Effector memory CD8-positive, alpha-beta T cell (primary cell): Measurements from ENCODE around the gene KLHDC10.
"Not testable (repeated sequence)": the region's sequence is repeated elsewhere in the genome, so short reads cannot be mapped to it uniquely, and the experiment has no call there.

ENCODE experiments used
- ATAC-seq: fragments of 150-1000 bp; cut with Tn5 transposase; replicated peaks from 2 replicates; pipeline ENCODE4 v1.10.0; 2021; ENCODE audit warnings: mild to moderate bottlenecking, moderate library complexity
- DNase-seq, 3 experiments: peaks; one replicate each; pipeline ENCODE4 v3.0.0; 2021
- H3K27ac Mint-ChIP-seq, 2 donors: one replicate each; pipeline ENCODE4 v1.8.0; 2022; ENCODE audit warnings: mild to moderate bottlenecking in 2 of 2, mixed read lengths in 2 of 2, moderate library complexity in 2 of 2
- H3K27me3 Mint-ChIP-seq, 2 donors: one replicate each; pipeline ENCODE4 v1.8.0; 2022; ENCODE audit warnings: mixed read lengths in 2 of 2
- H3K36me3 Mint-ChIP-seq: one replicate; pipeline ENCODE4 v1.8.0; 2022; ENCODE audit warnings: mild to moderate bottlenecking, moderate library complexity, mixed read lengths; ENCODE audit not compliant: insufficient read depth
- H3K4me1 Mint-ChIP-seq, 2 donors: one replicate each; pipeline ENCODE4 v1.8.0; 2022; ENCODE audit warnings: low read depth in 2 of 2, mixed read lengths in 2 of 2
- H3K4me3 Mint-ChIP-seq, 2 donors: one replicate each; pipeline ENCODE4 v1.8.0; 2022; ENCODE audit warnings: mild to moderate bottlenecking in 2 of 2, mixed read lengths in 2 of 2, moderate library complexity in 2 of 2
- H3K9me3 Mint-ChIP-seq, 2 donors: one replicate each; pipeline ENCODE4 v1.8.0; 2022; ENCODE audit warnings: mixed read lengths in 2 of 2

Gene KLHDC10

DNA sequence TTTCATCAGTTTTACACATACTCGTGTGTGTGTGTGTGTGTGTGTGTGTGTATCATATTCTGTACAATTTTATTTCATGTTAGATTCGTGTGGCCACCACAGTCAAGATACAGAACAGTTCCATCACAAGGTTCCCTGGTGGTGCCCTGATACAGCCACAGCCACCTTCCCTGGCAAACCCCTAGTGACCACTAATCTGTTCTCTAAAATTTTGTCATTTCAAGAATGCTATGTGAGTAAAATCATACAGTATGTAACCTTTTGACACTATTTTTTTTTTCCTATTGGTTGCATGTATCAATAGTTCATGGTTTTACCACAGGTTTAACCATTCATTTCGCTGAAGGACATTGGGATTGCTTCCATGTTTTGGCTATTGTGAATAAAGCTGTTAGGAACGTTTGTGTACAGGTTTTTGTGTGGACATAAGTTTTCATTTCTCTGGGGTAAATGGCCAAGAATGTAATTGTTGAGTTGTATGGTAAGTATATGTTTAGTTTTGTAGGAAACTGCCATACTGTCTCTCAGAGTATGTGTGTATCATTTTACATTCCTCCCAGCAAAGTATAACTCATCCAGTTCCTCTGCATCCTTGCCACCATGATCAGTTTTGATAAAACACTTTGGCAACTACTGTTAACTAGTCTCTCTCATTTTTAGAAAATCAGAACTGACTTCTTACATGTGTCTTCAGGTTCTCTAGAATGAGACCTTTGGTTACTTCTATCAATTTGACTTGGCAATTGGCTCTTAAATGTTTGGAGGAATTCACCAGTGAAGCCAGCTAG is 20.6 kb downstream of the KLHDC10 start:
- Mint-ChIP-seq H3K9me3 (no peaks in the 10 kb centered on the region), H3K4me3 (no peak overlapping the region), H3K27me3 (no peaks in the 10 kb centered on the region), H3K4me1 (peaks cover 14 to 33% of the 10 kb centered on the region in 2 donors), H3K27ac (peak overlapping the region in 1 of 2 donors; percentile 44), H3K36me3 (no peaks in the 10 kb centered on the region)
- DNase-seq (no peak), ATAC-seq (no peak)

DNA sequence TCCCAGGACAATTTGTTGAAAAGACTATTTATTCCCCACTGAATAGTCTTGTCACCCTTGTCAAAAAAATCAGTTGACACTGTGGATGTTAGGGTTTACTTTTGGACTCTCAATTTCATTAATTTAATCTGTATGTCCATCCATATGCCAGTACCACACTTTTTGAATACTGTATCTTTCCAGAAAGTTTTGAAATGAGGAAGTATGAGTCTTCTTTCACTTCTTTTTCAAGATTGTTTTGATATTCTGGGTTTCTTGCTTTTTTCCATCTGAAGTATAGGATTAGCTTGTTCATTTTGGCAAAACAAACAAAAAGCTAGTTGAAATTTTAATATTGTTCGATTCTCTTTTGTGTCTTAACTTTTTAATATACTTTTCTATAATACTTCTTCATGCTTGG is 21.7 kb downstream of the KLHDC10 start:
- DNase-seq (no peak), ATAC-seq (no peak)
- Mint-ChIP-seq H3K36me3 (peaks cover 4% of the 10 kb centered on the region), H3K27me3 (no peaks in the 10 kb centered on the region), H3K4me3 (no peak overlapping the region), H3K4me1 (peaks cover 14 to 31% of the 10 kb centered on the region in 2 donors), H3K27ac (no peak overlapping the region), H3K9me3 (no peaks in the 10 kb centered on the region)

DNA sequence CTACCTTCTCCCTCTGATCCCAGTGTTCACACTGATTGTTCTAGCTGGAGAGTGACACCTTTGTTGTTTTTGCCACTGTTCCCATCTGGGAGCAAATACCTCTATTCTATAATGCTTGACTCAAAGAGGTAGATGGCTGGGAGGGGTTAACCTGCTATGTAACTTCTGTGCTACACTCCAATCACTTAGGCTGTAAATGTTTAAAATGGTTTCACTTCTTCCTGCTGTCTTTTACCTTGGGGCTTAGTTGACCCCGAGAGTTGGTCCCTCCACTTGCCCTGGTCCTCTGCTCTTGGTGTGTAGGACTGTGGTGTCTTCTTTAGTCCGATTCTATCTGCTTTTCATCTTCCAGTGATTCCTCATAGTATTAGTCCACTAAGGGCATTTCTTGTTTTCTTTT is 22.3 kb downstream of the KLHDC10 start:
- Mint-ChIP-seq H3K4me1 (peaks cover 11 to 28% of the 10 kb centered on the region in 2 donors), H3K36me3 (peaks cover 6% of the 10 kb centered on the region), H3K4me3 (no peak overlapping the region), H3K27me3 (no peaks in the 10 kb centered on the region), H3K27ac (no peak overlapping the region), H3K9me3 (no peaks in the 10 kb centered on the region)
- ATAC-seq = no peak
- no peak for DNase-seq

DNA sequence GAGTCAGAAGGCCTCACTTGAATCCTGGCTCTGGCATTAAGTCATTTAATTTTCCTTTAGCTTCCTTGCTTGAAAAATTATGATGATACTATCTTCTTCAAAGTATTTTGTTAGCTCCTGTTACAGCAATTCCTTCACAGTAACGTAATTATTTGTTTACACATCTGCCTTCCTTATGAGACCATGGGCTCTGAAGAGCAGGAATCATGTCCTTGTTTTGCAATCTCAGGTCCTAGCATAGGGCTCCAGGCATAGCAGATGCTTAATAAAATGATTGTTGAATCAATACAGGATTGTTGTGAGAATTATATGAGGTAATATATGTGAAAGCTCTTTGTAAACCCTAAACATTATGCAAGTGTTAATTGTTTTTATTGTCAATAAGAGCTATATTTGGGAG is 25.5 kb downstream of the KLHDC10 start:
- H3K4me1 Mint-ChIP-seq = peaks cover 16 to 23% of the 10 kb centered on the region in 2 donors
- DNase-seq (no peak), ATAC-seq (no peak)
- H3K27me3 Mint-ChIP-seq = no peaks in the 10 kb centered on the region
- H3K4me3 Mint-ChIP-seq = no peak overlapping the region
- H3K27ac Mint-ChIP-seq = no peak overlapping the region
- no peaks in the 10 kb centered on the region for H3K9me3 Mint-ChIP-seq
- peaks cover 6% of the 10 kb centered on the region for H3K36me3 Mint-ChIP-seq

DNA sequence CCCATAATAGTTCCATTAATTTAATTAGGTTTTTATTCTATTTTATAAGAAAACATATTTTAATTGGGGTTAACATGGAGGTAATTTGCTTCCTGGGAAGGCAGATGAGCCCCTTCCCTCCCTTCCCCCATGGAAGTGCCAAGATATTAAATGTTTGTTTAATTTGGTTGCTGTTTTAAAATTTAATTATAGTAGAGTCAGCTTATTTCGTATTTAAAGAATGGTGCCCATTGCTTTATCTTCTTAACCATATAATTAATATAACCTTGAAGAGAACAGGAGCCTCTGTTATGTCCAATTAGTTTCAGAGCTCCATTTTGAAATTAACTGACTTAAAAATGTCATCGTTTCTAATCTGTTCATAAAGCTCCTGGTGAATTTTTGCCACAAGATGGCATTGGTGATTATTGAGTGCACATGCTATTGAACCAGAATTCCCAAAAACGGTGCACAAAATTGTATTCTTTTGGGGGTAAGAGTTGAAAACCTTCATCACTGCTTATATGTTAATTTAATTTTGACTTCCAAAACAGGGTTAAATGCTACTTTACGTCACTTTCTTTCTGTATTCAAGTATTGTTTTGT is 26.0 kb downstream of the KLHDC10 start:
- no peak for DNase-seq
- H3K4me3 Mint-ChIP-seq = no peak overlapping the region
- no peaks in the 10 kb centered on the region for H3K9me3 Mint-ChIP-seq
- H3K27ac Mint-ChIP-seq = peak overlapping the region in 1 of 2 donors; percentile 50
- H3K4me1 Mint-ChIP-seq = peaks cover 16 to 21% of the 10 kb centered on the region in 2 donors
- H3K27me3 Mint-ChIP-seq = no peaks in the 10 kb centered on the region
- H3K36me3 Mint-ChIP-seq = peaks cover 6% of the 10 kb centered on the region
- no peak for ATAC-seq

DNA sequence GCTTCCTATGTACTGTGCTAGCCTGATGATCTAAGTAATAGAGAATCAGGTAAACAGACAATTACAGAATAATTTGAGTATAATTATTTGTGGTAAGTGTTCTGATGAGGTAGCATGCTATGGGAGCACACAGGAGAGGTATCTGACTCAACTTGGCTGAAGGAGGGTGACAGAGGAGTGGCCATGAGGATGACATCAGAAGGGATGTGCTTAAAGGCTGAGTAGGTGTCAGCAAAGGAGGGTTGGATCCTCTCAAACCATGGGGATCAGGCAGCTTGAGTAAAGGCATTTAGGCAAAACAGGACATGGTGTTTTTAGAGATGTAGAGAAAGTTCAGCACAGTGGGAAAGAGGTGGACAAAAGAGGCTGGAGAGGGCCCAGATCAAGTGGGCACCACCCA is 29.0 kb downstream of the KLHDC10 start:
- Mint-ChIP-seq H3K9me3 (no peaks in the 10 kb centered on the region), H3K4me3 (no peak overlapping the region), H3K36me3 (peaks cover 6% of the 10 kb centered on the region), H3K4me1 (peaks cover 8 to 10% of the 10 kb centered on the region in 2 donors), H3K27ac (no peak overlapping the region), H3K27me3 (no peaks in the 10 kb centered on the region)
- DNase-seq (no peak), ATAC-seq (no peak)

DNA sequence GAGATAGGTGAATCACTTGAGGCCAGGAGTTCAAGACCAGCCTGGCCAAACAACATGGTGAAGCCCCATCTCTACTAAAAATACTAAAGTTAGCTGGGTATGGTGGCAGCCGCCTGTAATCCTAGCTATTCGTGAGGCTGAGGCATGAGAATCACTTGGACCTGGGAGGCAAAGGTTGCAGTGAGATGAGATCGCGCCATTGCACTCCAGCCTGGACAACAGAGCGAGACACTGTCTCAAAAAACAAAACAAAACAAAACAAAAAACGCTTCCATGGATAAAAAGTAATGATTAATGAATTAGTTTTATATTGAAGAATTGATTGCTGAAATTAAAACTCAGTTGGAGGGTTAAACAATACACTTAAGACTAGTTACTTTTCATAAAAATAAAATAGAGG is 32.3 kb downstream of the KLHDC10 start:
- H3K27ac Mint-ChIP-seq = no peak overlapping the region
- H3K36me3 Mint-ChIP-seq = peaks cover 3% of the 10 kb centered on the region
- DNase-seq (no peak), ATAC-seq (no peak)
- no peaks in the 10 kb centered on the region for H3K27me3 Mint-ChIP-seq
- H3K9me3 Mint-ChIP-seq = no peaks in the 10 kb centered on the region
- no peak overlapping the region for H3K4me3 Mint-ChIP-seq
- peaks cover 5 to 6% of the 10 kb centered on the region in 2 donors for H3K4me1 Mint-ChIP-seq

DNA sequence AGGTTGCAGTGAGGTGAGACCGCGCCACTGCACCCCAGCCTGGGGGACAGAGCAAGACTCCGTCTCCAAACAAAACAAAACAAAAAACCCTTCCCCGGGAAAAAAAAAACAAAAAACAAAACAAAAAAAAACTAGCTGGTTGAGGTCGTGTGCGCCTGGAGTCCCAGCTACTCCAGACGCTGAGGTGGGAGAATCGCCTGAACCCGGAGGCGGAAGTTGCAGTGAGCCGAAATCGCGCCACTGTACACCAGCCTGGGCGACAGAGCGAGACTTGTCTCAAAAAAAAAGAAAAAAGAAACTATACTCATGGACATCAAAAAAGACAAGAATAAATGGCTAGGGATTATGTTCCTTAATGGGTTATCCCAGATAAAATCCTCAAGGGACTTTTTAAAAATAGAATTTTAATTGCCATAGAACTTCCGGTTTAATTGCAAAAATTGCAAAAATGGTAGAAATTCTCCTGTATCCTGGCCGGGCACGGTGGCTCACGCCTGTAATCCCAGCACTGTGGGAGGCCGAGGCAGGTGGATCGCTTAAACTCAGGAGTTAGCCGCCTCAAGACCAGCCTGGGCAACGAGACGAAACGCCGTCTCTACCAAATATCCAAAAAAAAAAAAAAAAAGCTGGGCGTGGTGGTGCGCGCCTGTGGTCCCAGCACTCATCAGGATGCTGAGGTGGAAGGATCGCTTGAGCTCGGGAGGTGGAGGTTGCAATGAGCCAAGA is 37.8 kb downstream of the KLHDC10 start:
- H3K27me3 Mint-ChIP-seq = no peaks in the 10 kb centered on the region

DNA sequence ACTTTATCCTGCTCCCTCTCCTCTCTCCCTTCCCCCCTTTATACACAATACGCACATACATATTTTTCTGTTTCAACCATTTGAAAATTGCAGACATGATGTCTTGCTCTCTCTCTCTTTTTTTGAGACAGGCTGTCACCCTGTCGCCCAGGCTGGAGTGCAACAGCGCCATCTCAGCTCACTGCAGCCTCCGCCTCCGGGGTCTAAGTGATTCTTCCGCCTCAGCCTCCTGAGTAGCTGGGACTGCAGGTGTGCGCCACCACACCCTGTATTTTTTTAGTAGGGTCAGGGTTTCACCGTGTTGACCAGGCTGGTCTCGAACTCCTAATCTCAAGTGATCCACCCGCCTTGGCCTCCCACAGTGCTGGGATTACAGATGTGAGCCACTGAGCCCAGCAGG is 38.5 kb downstream of the KLHDC10 start:
- Mint-ChIP-seq H3K27me3 (no peaks in the 10 kb centered on the region), H3K4me3 (no peak overlapping the region), H3K9me3 (no peaks in the 10 kb centered on the region), H3K27ac (no peak overlapping the region), H3K4me1 (no peaks in the 10 kb centered on the region), H3K36me3 (peaks cover 3% of the 10 kb centered on the region)
- DNase-seq (no peak), ATAC-seq (no peak)

More for the DNA sequence above, 37.8 kb downstream of the KLHDC10 start:
- no peaks in the 10 kb centered on the region for H3K4me1 Mint-ChIP-seq
- H3K4me3 Mint-ChIP-seq = no peak overlapping the region
- H3K27ac Mint-ChIP-seq = no peak overlapping the region
- no peaks in the 10 kb centered on the region for H3K9me3 Mint-ChIP-seq
- no peak for DNase-seq
- H3K36me3 Mint-ChIP-seq = peaks cover 3% of the 10 kb centered on the region
- no peak for ATAC-seq

DNA sequence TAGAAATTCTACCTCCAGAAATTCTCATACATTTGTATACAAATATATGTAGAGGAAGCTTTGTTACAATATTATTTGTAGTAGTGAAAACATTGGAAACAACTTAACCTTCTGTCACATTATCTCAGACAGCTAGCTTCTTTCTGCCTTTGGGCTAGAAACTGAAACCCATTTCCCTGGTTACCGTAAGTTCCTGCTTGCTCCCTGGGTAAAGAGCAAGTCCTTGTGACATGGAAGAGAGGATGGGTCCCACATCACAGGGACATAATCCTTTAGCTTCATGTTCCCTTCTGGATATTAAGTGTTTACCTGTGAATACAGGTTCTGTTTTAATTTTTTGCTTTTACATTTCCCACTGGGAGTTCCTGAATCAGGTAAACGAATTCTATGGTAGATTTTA is 41.8 kb downstream of the KLHDC10 start:
- Mint-ChIP-seq H3K4me3 (no peak overlapping the region), H3K36me3 (peaks cover 3% of the 10 kb centered on the region), H3K4me1 (peaks cover 0 to 3% of the 10 kb centered on the region in 2 donors), H3K27me3 (no peaks in the 10 kb centered on the region), H3K27ac (no peak overlapping the region), H3K9me3 (no peaks in the 10 kb centered on the region)
- ATAC-seq = no peak
- DNase-seq = no peak

DNA sequence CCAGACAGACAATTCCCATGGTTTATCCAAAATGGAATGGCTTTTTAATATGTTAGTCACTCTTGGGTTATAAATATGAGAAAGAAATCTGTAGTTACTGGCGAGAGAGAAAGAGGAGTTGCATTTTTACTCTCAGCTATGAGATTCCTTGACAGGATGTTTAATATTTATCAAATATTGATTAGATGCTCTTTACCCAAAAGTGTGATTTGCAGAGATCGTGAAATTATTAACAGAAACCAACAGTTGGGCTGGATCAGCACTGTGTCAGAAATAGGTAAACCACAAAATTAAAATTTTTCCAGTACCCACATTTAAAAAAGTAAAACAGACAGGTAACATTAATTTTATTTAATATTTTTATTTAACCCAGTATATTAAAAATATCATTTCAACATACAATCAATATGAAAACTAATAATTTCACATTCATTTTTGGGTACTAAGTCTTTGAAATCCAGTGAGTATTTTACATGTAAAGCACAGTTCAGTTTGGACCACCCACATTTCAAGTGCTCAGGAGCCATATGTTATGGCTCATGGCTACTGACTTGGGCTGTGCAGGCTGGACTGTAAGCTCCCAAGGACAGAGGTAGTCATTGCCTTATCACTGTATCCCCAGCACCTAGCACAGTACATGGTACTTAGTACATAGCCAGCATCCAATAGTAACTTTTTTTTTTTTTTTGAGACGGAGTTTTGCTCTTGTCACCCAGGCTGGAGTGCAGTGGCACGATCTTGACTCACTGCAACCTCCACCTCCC is 42.5 kb downstream of the KLHDC10 start:
- no peak for ATAC-seq
- Mint-ChIP-seq H3K27me3 (no peaks in the 10 kb centered on the region), H3K9me3 (no peaks in the 10 kb centered on the region), H3K4me1 (peaks cover 0 to 3% of the 10 kb centered on the region in 2 donors), H3K27ac (no peak overlapping the region), H3K36me3 (no peaks in the 10 kb centered on the region), H3K4me3 (no peak overlapping the region)
- no peak for DNase-seq

DNA sequence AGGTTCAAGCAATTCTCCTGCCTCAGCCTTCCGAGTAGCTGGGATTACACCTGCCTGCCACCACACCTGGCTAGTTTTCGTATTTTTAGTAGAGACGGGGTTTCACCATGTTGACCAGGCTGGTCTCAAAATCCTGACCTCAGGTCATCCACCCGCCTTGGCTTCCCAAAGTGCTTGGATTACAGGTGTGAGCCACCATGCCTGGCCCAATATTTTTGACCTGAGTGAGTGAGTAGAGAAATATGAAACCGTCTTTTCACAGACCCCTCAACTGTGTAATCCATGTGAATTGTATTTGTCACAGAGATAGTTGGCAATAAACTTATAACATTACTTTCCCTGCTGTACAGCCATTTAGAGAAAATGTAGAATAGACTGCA is 43.1 kb downstream of the KLHDC10 start:
- H3K27me3 Mint-ChIP-seq, H3K4me1 Mint-ChIP-seq, H3K36me3 Mint-ChIP-seq, DNase-seq, ATAC-seq, H3K27ac Mint-ChIP-seq, H3K4me3 Mint-ChIP-seq, H3K9me3 Mint-ChIP-seq: not testable (repeated sequence)

DNA sequence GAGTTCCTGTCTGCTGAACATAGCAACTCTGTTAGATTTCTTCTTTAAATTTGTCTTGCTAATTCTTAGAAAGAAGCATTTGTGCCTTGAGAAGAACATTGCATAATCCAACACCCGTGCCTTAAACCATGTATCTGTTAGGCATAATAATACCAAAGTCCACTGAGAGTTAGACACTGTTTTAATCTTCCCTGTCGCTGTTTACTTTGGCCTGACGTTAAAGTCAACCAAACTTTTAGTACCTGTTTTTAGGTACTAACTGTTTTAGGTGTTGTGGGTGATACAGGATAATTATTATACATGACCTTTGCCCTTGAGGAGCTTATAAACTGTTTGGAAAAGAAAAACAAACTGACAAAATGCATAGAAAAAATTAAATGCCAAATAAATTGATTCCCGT is 43.6 kb downstream of the KLHDC10 start:
- ATAC-seq (no peak), DNase-seq (no peak)
- Mint-ChIP-seq H3K27ac (no peak overlapping the region), H3K9me3 (no peaks in the 10 kb centered on the region), H3K4me1 (peaks cover 0 to 3% of the 10 kb centered on the region in 2 donors), H3K36me3 (no peaks in the 10 kb centered on the region), H3K4me3 (no peak overlapping the region), H3K27me3 (no peaks in the 10 kb centered on the region)
